ENCODE data around the gene ATP6AP2. TPM values are rescaled to one million over a fixed set of nuclear protein-coding genes. Genes with fewer than 3 reads are reported as not detected.

ATP6AP2 gene
- total RNA-seq, 1 experiment from 2014 or later, result 67.5 TPM

- Histone ChIP-seq H3K23me2 (ENCODE audit: insufficient read length, low read depth, low read length, poor library complexity, severe bottlenecking) (no peaks in the 10 kb centered on the region), H2BK12ac (ENCODE audit: insufficient read length, low read depth, low read length) (no peak within 1 kb of the TSS), H3K56ac (ENCODE audit: insufficient read length, low read depth, low read length) (no peak within 1 kb of the TSS), H3K4ac (ENCODE audit: low read depth, low read length) (no peak within 1 kb of the TSS), H3K27ac (ENCODE audit: insufficient read length, low read depth, low read length) (peak within 1 kb of the TSS; percentile 54), H2AFZ (ENCODE audit: low read length) (no peak within 1 kb of the TSS), H3K79me2 (ENCODE audit: insufficient read depth, low read length) (peaks cover 7% of the 10 kb centered on the region; the same call in 1 of the 2 replicates), H3K79me1 (ENCODE audit: insufficient read depth, low read depth, low read length, poor library complexity, severe bottlenecking) (no peaks in the 10 kb centered on the region), H4K8ac (replicated peaks; ENCODE audit: insufficient read length, low read depth, low read length) (no peak within 1 kb of the TSS), H4K5ac (ENCODE audit: insufficient read length, low read depth, low read length) (no peak within 1 kb of the TSS), H3K23ac (ENCODE audit: insufficient read length, low read depth, low read length) (no peak within 1 kb of the TSS), H2BK20ac (ENCODE audit: low read depth, low read length, poor library complexity, severe bottlenecking) (no peak within 1 kb of the TSS), H2BK15ac (ENCODE audit: low read depth, low read length) (no peak within 1 kb of the TSS), H3K18ac (ENCODE audit: insufficient read length, low read depth, low read length) (no peak within 1 kb of the TSS), H3T11ph (ENCODE audit: low read length) (no peak within 1 kb of the TSS), H3K14ac (ENCODE audit: insufficient read depth, low read length) (no peak within 1 kb of the TSS), H3K9ac (ENCODE audit: extremely low read depth, insufficient read length, low read length) (peak within 1 kb of the TSS; percentile 25), H4K91ac (ENCODE audit: insufficient read length, low read depth, low read length) (no peak within 1 kb of the TSS), H3K4me2 (ENCODE audit: insufficient read depth, insufficient read length, low read length) (peak within 1 kb of the TSS; percentile 67), H4K20me1 (ENCODE audit: control insufficient read depth, insufficient read depth, insufficient read length) (no peaks in the 10 kb centered on the region), H3K9me3 (ENCODE audit: control insufficient read depth, low read depth, low read length) (no peaks in the 10 kb centered on the region), H2AK5ac (ENCODE audit: insufficient read length, low read length) (no peak within 1 kb of the TSS), H2BK120ac (ENCODE audit: low read depth, low read length, poor library complexity, severe bottlenecking) (no peak within 1 kb of the TSS), H3K4me1 (ENCODE audit: insufficient read depth, low read length) (no peaks in the 10 kb centered on the region), H2BK5ac (ENCODE audit: insufficient read length, low read length) (no peak within 1 kb of the TSS), H3K27me3 (ENCODE audit: insufficient read depth, low read length) (no peaks in the 10 kb centered on the region)
- TF ChIP-seq CTCF (conservative IDR thresholded peaks at IDR 0.05), result peak; percentile 46; the same call in 2 of the 3 replicates
- Mint-ChIP-seq H3K4me1 (peaks cover 10 to 24% of the 10 kb centered on the region in 2 experiments), H3K27me3 (ENCODE audit: low read depth) (no peaks in the 10 kb centered on the region), H3K36me3 (ENCODE audit: insufficient read depth in 1 of 3, low read depth in 3 of 3) (peaks cover 5 to 34% (median 33%) of the 10 kb centered on the region in 3 experiments), H3K4me3 (peak within 1 kb of the TSS; percentile 89 to 94), H3K9me3 (peaks cover 40 to 46% of the 10 kb centered on the region in 2 experiments), H3K27ac (peak within 1 kb of the TSS; percentile 87 to 98 (median 98); a peak in 6 of 7 replicates)
- WGBS (ENCODE audit: extremely low coverage, insufficient read length, low lambda C conversion rate), result no CpG with 5 or more reads among the region's 66 CpGs
- DNase-seq, result peak; percentile 96
These were observed 66.8 kb downstream of the ATP6AP2 start, which contains the start of gene CXorf38 for GRCh38 chrX:40647307-40648197. Gene CXorf38, minus strand, starts transcription at chrX:40647561. Its CDS starts 41 bp downstream, at chrX:40647520.
